NCI-H460 (cell line): ENCODE results near the gene DDIAS. TPM values are rescaled to one million over a fixed set of nuclear protein-coding genes. Genes with fewer than 3 reads are reported as not detected.
"Not testable (repeated sequence)": the region's sequence is repeated elsewhere in the genome, so short reads cannot be mapped to it uniquely, and the experiment has no call there.

Experiments
- DNase-seq: peaks from one replicate; pipeline ENCODE4 v3.0.0-alpha.2; 2016; ENCODE audit warnings: low read depth; ENCODE audit errors: extremely low read depth
- total RNA-seq: library from RNA; depleted of rRNA; stranded (reverse); fragments of >200 nt; shearing (Covaris generic); gene quantifications from 2 replicates; pipeline ENCODE4 v1.2.3, GENCODE V29; 2014

Gene DDIAS
- total RNA-seq, 1 experiment from 2014 or later: 12.8 TPM

- not testable (repeated sequence) for DNase-seq
Measured at GRCh38 chr11:82919786-82920185, 18.2 kb downstream of the DDIAS start.

GRCh38 chr11:82920227-82920626, 18.7 kb downstream of the DDIAS start:
- DNase-seq: not testable (repeated sequence)

DNA sequence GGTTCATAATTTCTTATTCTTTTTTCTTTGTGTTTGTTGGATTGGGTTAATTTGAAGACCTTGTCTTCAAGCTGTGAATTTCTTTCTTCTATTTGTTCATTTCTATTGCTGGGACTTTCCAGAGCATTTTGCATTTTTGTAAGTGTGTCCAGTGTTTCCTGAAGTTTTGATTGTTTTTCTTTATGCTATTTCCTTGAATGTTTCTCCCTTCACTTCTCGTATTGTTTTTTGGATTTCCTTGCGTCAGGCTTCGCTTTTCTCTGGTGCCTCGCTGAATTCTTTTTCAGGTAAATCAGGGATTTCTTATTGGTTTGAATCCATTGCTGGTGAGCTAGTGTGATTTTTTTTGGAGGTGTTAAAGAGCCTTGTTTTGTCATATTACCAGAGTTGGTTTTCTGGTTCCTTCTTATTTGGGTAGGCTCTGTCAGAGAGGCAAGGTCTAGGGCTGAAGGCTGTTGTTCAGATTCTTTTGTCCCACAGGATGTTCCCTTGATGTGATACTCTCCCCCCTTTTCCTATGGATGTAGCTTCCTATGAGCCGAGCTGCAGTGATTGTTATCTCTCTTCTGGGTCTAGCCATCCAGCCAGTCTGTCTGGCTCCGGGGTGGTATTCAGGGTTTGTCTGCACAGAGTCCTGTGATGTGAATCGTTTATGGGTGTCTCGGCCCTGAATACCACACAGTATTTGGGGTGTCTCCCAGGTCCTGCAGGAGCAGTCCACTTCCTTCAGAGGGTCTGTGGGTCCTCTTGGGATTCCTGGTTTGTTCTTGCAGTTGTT, 21.0 kb downstream of the DDIAS start:
- not testable (repeated sequence) for DNase-seq

- no peak for DNase-seq
Measured at GRCh38 chr11:82924522-82925224, 23.1 kb downstream of the DDIAS start.

GRCh38 chr11:82927264-82927880, 25.8 kb downstream of the DDIAS start:
- DNase-seq: peak; percentile 41

DNA sequence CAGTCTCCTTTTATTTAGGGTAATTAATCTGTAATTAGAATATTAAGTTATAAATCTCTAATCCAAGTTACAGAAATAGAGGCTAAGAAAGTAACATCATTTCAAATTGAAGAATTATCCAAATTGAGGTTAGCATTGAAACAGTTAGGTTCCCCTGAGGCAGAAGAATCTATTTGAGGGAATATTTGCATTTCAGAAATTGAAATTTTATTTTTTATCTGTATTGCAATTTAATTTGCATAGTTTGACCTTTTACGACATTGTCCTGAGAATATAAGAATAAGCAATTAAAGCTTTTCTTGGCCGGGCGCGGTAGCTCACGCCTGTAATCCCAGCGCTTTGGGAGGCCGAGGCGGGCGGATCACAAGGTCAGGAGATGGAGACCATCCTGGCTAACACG, 27.6 kb downstream of the DDIAS start:
- no peak for DNase-seq

- no peak for DNase-seq
Measured at GRCh38 chr11:82930229-82930628, 28.7 kb downstream of the DDIAS start.

GRCh38 chr11:82930734-82931133, 29.2 kb downstream of the DDIAS start:
- DNase-seq: no peak

GRCh38 chr11:82932564-82932963, 31.0 kb downstream of the DDIAS start:
- no peak for DNase-seq

GRCh38 chr11:82936261-82936660, 34.7 kb downstream of the DDIAS start:
- DNase-seq: no peak

DNA sequence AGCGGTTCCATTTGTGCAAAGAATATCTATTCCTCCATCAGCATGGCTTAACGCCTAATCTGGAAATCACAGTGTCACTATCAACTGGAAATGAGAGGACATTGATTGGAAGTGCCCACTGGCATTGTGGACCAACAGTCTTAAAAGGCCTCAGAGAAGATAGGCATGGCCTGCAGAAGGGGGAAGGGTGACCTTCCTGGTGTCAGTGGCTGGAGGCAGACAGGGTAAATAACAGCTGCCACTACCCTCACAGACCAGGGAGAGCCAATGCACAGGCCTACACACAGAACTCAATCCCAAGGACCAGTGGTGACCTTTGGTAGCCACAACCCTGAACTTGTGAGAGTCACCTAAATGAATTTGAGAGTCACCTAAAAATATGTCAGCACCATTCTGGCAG, 36.0 kb downstream of the DDIAS start:
- DNase-seq: no peak

DNA sequence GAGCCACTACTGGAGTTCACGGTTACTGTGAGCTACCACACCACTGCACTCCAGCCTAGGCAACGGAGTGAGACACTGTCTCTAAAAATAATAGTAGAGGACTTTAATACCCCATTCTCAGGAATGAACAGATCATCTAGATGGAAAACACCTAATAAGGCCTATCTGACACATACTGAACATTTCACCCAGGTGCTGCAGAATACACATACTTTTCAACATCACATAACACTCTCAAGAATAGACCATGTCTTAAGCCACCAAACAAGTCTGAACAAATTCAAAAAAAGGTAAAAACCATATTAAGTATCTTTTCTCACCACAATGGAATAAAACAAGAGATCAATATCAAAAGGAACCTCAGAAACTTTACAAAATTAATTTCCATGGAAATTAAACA, 37.9 kb downstream of the DDIAS start:
- no peak for DNase-seq

- DNase-seq: no peak
Measured at GRCh38 chr11:82942376-82942775, 40.8 kb downstream of the DDIAS start.

DNA sequence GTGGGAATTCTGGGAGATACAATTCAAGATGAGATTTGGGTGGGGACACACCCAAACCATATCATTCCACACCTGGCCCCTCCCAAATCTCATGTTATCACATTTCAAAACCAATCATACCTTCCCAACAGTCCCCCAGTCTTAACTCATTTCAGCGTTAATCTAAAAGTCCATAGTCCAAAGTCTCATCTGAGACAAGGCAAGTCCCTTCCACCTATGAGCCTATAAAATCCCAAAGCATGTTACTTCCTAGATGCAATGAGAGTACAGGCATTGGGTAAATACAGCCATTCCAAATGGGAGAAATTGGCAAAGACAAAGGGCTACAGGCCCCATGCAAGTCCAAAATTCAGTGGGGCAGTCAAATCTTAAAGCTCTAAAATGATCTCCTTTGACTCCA, 41.9 kb downstream of the DDIAS start:
- DNase-seq: not testable (repeated sequence)

GRCh38 chr11:82944198-82944597, 42.7 kb downstream of the DDIAS start:
- no peak for DNase-seq

GRCh38 chr11:82945041-82945440, 43.5 kb downstream of the DDIAS start:
- not testable (repeated sequence) for DNase-seq

DNA sequence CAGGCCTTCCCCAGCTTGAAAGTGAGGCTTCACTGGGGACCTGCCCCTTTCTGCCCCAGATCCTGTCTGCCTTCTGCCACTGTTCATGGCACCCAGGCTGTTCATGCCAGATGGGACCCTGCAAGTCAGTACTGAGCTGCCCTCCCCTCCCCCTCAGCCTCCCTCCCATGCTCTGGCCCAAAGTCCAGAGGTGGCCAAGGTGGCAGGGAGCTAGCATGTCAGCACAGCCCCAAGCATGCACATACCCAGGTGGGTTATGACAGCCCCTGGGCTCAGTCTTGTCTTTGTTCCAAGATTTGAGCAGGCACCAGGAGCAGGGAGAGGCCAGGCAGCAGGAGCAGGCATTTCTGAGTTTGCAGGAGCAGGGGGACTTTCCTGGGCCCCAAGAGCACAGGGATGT, 44.1 kb downstream of the DDIAS start:
- DNase-seq: no peak

- DNase-seq: no peak
Measured at GRCh38 chr11:82949352-82949751, 47.8 kb downstream of the DDIAS start.

DNA sequence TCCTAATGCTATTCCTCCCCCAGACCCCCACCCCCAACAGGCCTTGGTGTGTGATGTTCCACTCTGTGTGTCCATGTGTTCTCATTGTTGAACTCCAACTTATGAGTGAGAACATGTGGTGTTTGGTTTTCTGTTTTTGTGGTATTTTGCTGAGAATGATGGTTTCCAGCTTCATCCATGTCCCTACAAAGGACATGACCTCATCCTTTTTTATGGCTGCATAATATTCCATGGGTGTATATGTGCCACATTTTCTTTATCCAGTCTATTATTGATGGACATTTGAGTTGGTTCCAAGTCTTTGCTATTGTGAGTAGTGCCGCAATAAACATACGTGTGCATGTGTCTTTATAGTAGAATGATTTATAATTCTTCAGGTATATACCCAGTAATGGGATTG, 49.0 kb downstream of the DDIAS start:
- DNase-seq: not testable (repeated sequence)

DNA sequence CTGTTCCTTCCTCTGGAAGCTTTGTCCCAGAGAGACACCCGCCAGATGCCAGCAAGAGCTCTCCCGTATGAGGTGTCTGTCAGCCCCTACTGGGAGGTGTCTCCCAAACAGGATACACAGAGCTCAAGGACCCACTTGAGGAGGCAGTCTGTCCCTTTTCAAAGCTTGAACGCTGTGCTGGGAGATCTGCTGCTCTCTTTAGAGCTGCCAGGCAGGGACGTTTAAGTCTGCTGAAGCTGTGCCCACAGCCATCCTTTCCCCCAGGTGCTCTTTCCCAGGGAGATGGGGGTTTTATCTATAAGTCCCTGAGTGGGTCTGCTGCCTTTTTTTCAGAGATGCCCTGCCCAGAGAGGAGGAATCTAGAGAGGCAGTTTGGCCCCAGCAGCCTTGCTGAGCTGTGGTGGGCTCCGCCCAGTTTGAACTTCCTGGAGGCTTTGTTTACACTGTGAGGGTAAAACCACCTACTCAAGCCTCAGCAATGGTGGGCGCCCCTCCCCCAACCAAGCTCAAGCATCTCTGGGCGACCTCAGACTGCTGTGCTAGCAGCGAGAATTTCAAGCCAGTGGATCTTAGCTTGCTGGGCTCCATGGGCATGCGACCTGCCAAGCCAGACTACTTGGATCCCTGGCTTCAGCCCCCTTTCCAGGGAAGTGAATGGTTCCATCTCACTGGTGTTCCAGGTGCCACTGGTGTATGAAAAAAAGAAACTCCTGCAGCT, 54.4 kb downstream of the DDIAS start:
- not testable (repeated sequence) for DNase-seq
